GM12892 (cell line): ENCODE data around the gene FAM180B.

Experiments
- POLR2A ChIP-seq: IDR thresholded peaks from 2 replicates; pipeline ENCODE4 v1.6.1; 2011; ENCODE audit warnings: low read depth, low read length, control low read depth
- TAF1 ChIP-seq: IDR thresholded peaks from 2 replicates; pipeline ENCODE4 v1.6.1; 2011; ENCODE audit warnings: low read depth, mild to moderate bottlenecking, control low read depth, low read length, borderline replicate concordance

- TF ChIP-seq TAF1 (no peak), POLR2A (no peak)
Observed at GRCh38 chr11:47603295-47603694, 16.8 kb downstream of the FAM180B start.
